GM19452 (cell line): Measurements from ENCODE around the gene SFTA2.
"Not testable (repeated sequence)": the region's sequence is repeated elsewhere in the genome, so short reads cannot be mapped to it uniquely, and the experiment has no call there.

Experiments used
- ATAC-seq: cut with Tn5 transposase; IDR thresholded peaks from one replicate; pipeline ENCODE4 v1.9.1; 2021; ENCODE audit not compliant: unreplicated experiment

SFTA2 gene

DNA sequence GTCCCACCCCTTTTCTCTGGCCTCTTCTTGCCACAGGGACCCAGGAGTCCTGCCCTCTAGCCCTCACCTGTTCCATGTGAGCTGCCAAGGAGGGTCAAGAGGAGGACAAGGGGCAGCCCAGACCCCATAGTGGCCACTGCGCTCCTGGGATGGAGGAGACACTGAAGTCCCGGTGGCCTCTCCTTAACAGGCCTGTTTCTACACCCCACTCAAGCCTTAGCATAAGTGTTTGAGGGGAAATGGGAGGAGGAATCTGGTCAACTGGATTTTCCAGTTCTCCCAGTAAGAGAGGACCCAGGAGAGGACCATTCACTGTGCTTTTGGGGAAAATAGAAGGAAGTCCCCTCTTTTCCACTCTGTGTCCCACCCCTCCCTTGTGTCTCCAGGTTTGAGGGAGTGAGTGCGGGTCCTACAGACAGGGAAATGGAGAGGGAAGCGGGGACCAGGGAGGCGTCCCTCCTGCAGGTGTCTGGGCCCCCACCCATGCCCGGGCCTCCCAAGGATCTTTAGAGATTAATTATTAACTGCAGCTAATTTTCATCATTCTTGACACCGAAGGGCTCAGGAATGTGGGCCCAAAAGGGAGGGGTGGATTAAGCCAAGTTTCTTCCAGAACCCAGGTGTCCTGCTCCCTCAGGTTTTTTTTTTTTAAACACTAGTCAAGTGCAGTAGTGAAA lies at the start of gene SFTA2:
TSS of gene SFTA2 (minus strand) at position 202 of the 677 bp plus-strand sequence. CDS start at position 128, 74 bp downstream.
- ATAC-seq: no peak

DNA sequence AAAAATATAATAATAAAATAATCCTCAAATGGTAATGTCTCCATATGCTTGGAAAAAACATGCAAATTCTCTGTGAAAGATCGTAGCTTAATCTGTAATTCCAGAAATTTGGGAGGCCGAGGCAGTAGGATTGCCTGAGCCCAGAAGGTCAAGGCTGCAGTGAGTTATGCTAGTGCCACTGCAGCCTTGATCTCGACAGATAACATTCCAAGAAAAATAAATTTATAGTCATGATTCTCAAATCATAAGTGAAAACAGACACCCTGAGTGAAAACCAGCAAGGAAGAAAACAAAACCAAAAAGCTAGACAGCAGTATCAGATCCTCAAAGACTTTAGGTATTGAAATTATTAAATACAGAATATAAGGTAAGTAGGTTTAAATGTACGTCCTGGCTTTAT lies 47.7 kb upstream of the SFTA2 start:
- no peak for ATAC-seq

- no peak for ATAC-seq
These were observed 47.2 kb upstream of the SFTA2 start for GRCh38 chr6:30979141-30979540.

DNA sequence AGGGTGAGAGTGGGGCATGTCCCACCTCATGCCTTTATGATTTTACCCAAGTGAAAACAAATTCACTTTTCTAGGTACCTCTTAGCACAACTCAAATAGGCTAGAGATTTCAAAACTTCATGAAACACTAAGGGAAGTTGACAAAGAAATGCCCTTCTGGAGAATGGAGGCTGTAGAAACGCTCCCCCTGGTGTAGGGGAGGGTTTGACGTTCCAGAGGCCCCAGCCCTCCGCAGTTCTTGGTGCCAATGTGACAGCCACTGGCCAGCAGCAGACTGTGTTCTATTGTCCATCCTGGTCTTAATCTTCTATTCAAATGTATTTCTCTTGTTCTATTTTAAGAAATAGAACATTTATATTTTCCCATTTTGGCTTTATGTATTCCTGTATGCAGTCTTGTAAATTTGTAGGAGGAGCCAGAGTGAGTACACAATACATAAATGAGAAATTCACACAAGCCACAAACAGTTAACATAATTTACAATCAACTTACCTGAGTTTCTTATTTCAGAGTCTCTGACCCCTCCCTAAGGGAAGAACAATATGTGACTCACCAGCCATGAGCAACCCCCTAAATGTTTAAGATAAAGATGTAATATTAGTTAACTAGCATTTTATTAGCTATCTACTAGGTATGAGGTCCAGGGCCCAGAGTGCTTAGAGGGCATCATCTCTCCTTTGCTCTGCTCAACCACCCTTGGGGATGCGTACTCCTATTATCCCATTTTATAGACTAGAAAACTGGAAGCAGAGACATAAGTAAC lies 42.7 kb upstream of the SFTA2 start:
- no peak for ATAC-seq

DNA sequence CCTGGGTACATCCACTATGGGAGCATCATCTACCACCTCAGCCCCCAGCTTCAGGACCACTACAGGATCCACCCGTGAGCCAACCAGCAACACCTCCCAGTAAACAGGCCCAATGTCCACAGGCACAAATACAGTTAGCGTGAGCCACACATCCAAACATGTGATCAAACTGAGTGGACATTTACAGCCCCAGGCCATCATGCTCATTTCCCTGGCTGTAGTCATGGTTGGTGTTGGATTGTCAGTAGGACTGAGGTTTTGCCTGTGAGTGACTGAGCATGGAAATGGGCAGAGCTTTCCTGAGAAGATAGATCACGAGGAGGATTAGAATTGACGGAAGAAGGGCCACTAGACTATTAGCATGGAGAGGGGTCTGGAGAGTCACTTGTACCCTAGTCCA lies 40.8 kb upstream of the SFTA2 start:
- no peak for ATAC-seq

- ATAC-seq: no peak
These were observed 39.0 kb upstream of the SFTA2 start for GRCh38 chr6:30970946-30971345.

- not testable (repeated sequence) for ATAC-seq
These were observed 37.2 kb upstream of the SFTA2 start for GRCh38 chr6:30969171-30969570.

- no peak for ATAC-seq
These were observed 34.2 kb upstream of the SFTA2 start for GRCh38 chr6:30966154-30966553.

DNA sequence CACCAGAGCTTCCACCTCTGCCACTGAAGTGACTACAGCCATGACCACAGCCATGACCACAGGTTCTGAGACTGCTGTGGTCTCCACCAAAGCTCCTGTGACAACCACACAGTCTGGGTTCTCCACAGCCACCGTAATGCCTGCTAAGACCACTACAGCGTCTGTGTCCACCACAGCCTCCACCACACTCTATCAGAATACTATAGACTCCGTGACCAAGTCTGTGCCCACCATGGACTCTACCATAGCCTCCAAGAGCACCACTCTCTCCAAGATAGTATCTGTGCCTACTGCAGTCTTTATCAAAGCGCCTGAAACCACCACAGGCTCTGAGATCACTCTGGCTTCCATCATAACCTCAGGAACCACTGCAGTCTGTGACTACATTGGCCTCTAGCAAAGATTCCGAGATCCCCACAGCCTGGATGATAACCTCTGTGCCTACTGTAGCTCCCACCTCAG lies 33.2 kb upstream of the SFTA2 start:
- no peak for ATAC-seq

- no peak for ATAC-seq
These were observed 32.1 kb upstream of the SFTA2 start for GRCh38 chr6:30964075-30964474.

DNA sequence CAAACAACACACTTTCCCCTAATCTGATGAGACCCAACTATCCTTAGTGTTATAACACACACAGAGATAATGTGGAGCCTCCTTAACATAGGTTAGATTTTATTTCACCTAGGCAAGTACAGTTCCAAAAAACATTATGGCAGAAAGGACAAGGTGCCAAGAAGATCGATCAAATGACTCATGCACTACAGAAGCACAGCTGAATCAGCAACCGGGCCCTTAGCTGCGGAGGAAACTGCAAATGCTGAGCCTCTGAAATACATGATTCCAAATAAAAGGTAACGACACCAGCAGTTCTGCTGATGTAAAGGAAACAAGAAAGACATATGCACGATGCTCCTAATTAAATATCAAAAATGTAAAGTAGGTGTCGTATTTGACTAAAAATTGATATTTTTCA lies 31.7 kb upstream of the SFTA2 start:
- ATAC-seq: no peak

- ATAC-seq: no peak
These were observed 30.7 kb upstream of the SFTA2 start for GRCh38 chr6:30962716-30963115.

- ATAC-seq: no peak
These were observed 29.1 kb upstream of the SFTA2 start for GRCh38 chr6:30960907-30961673.

GRCh38 chr6:30957716-30958115 lies 25.7 kb upstream of the SFTA2 start:
- no peak for ATAC-seq

- peak; percentile 58 for ATAC-seq
These were observed 23.5 kb upstream of the SFTA2 start for GRCh38 chr6:30955367-30956042.

DNA sequence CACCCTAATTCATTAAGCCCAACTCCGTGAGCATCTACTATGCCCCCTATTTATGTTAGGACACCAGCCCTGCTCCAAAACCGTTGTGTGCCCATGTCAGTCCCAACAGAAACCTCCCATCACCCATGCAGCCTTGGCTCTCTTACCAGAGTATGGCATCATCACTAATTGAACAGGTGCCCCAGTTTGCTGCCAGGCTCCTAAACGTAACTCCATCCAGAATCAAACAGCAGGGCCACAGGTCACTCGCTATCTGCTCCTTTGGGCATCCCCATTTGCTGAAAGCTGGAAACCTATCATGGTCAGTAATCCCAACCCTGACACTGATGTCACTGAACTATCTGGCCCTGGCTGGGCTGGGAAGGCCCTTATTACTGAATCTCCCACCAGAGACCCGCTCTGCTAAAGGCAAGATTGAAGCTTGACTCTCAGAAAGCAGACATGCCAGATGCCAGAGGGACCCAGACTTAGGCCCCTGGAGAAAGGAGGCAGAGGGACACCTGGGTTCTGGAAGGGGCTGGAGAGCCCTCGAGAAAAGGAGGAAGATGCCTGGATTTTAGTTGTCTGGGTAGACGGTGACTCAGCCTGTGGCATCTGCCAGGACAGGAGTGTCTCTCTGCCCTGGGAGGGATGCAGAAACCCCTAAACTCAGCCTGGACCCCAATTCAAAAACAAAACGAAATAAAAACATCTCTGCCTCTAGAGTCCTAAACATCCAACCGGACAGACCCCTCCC lies 22.8 kb upstream of the SFTA2 start:
- ATAC-seq: no peak

- no peak for ATAC-seq
These were observed 20.0 kb upstream of the SFTA2 start for GRCh38 chr6:30951907-30952469.

DNA sequence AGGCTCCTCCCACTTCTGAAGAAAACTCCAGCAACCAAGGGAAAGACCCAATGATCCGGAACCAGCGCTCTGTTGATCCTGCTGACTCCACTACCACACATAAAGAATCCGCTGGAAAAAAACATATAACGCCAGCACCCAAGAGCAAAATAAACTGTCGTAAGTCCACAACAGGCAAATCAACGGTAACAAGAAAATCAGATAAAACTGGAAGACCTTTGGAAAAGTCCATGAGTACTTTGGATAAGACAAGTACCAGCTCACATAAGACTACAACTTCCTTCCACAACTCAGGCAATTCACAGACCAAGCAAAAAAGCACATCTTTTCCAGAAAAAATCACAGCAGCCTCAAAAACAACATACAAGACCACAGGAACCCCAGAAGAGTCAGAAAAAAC lies 16.8 kb upstream of the SFTA2 start:
- no peak for ATAC-seq

GRCh38 chr6:30947231-30947630 lies 15.3 kb upstream of the SFTA2 start:
- no peak for ATAC-seq

GRCh38 chr6:30945281-30945680 lies 13.3 kb upstream of the SFTA2 start:
- ATAC-seq: no peak
